Stomach (tissue), 9 donors: ENCODE measurements around the gene FBN2. TPM values are rescaled to one million over a fixed set of nuclear protein-coding genes. Genes with fewer than 3 reads are reported as not detected.

Experiments used
- DNase-seq, 2 donors: peaks; one replicate each; pipeline versions ENCODE4 v3.0.0 to v3.0.0-alpha.2; 2013 to 2019
- H3K27ac ChIP-seq, 5 donors: fragments of 200-600 bp in 4 of 5; sonication (generic) in 4 of 5; one replicate each; pipeline ENCODE4 v1.5.1; 2013 to 2019; ENCODE audit warnings: mild to moderate bottlenecking in 1 of 5, moderate library complexity in 1 of 5
- H3K27me3 ChIP-seq, 3 donors: fragments of 200-600 bp; sonication (generic); one replicate each; pipeline ENCODE4 v1.5.1; 2017 to 2019; ENCODE audit warnings: mixed run types in 1 of 3
- H3K36me3 ChIP-seq, 4 donors: fragments of 200-600 bp; sonication (generic); 1 replicate in 3 of 4; 2 replicates in 1 of 4; pipeline ENCODE4 v1.5.1; 2016 to 2019
- H3K4me1 ChIP-seq, 4 donors: fragments of 200-600 bp; sonication (generic); one replicate each; pipeline ENCODE4 v1.5.1; 2016 to 2019
- H3K4me3 ChIP-seq, 4 donors: fragments of 200-600 bp; sonication (generic) in 3 of 4; one replicate each; pipeline ENCODE4 v1.5.1; 2016 to 2019; ENCODE audit warnings: mild to moderate bottlenecking in 1 of 4
- H3K9me3 ChIP-seq, 4 donors: fragments of 200-600 bp; sonication (generic); one replicate each; pipeline ENCODE4 v1.5.1; 2016 to 2019
- CTCF ChIP-seq, 7 experiments: fragments of 450-650 bp in 4 of 7; fragments of 200-600 bp in 3 of 7; sonication (generic) in 3 of 7; IDR thresholded peaks; one replicate each; pipeline ENCODE4 v1.5.1; 2016 to 2019; ENCODE audit warnings: antibody characterized with exemption in 7 of 7, control low read depth in 2 of 7, mild to moderate bottlenecking in 1 of 7
- EP300 ChIP-seq: sonication (generic); formaldehyde crosslinking; IDR thresholded peaks from one replicate; pipeline ENCODE4 v1.6.1; 2017; ENCODE audit warnings: antibody characterized with exemption
- POLR2A ChIP-seq, 4 donors: fragments of 450-650 bp; IDR thresholded peaks; one replicate each; pipeline ENCODE4 v1.6.1; 2016; ENCODE audit warnings: antibody characterized with exemption in 4 of 4, control low read depth in 2 of 4, mild to moderate bottlenecking in 1 of 4, moderate library complexity in 1 of 4
- POLR2AphosphoS5 ChIP-seq, 3 donors: sonication (generic); formaldehyde crosslinking; IDR thresholded peaks; one replicate each; pipeline ENCODE4 v1.6.1; 2016; ENCODE audit warnings: antibody characterized with exemption in 3 of 3
- WGBS, 5 donors: extraction: QIAGEN DNeasy Blood & Tissue Kit in 3 of 5; methylation state at CpG; one replicate each; pipeline versions ENCODE4 v1.1.5 to v1.1.7; 2013 to 2018; 5-methylcytosine and 5-hydroxymethylcytosine counted together
- intact Hi-C: fragments of 100-400 bp; cut with DNase I; formaldehyde crosslinking; loops from one replicate; pipeline ENCODE4 v1.15.1; 2023; ENCODE audit warnings: low total_unique reads
- polyA plus RNA-seq, 3 donors: library from polyadenylated mRNA; stranded (reverse); fragments of 200-250 nt; gene quantifications; one replicate each; pipeline ENCODE4 v1.2.3, GENCODE V29; 2013
- total RNA-seq, 5 donors: library from RNA; depleted of rRNA; stranded (reverse); fragments of >200 nt; gene quantifications; one replicate each; pipeline versions ENCODE4 v1.1.0 to v1.2.3, GENCODE V29; 2014 to 2016
- donor health status: healthy with polysubstance abuse.
- donor health status: Bipolar disorder and iron deficiency.
- donor health status: healthy.

The FBN2 gene
- total and polyA plus RNA-seq, 8 donors: under 0.01 to 42.8 (median 1.9) TPM

GRCh38 chr5:128262911-128263310 lies 275.1 kb downstream of the FBN2 start:
- 76 to 87% (median 82%) methylated on average over 6 of the region's 6 CpGs for WGBS, 5 donors
- TF ChIP-seq POLR2AphosphoS5 (IDR thresholded peaks at IDR 0.05) (no peak), POLR2A (IDR thresholded peaks at IDR 0.05) (no peak), CTCF (IDR thresholded peaks at IDR 0.05) (no peak), EP300 (no peak)
- Histone ChIP-seq H3K27ac (no peak overlapping the region), H3K36me3 (no peaks in the 10 kb centered on the region), H3K4me1 (no peaks in the 10 kb centered on the region), H3K4me3 (no peak overlapping the region), H3K9me3 (no peaks in the 10 kb centered on the region), H3K27me3 (no peaks in the 10 kb centered on the region)
- DNase-seq: no peak
- intact Hi-C loops: no loop called here

- H3K4me3 ChIP-seq: no peak overlapping the region
- no peak overlapping the region for H3K27ac ChIP-seq
- intact Hi-C loops: no loop called here
- H3K4me1 ChIP-seq: peaks cover 0 to 11% (median 5%) of the 10 kb centered on the region in 4 donors
- no peaks in the 10 kb centered on the region for H3K36me3 ChIP-seq
- no peaks in the 10 kb centered on the region for H3K27me3 ChIP-seq
- whole genome bisulfite sequencing, 5 donors: 84 to 91% (median 86%) methylated on average over 11 of the region's 11 CpGs
- TF ChIP-seq POLR2AphosphoS5 (IDR thresholded peaks at IDR 0.05) (no peak), EP300 (no peak), POLR2A (IDR thresholded peaks at IDR 0.05) (no peak), CTCF (IDR thresholded peaks at IDR 0.05) (no peak)
- peak in 1 of 2 donors; percentile 26 for DNase-seq
- H3K9me3 ChIP-seq: no peaks in the 10 kb centered on the region
These were observed 278.4 kb downstream of the FBN2 start for GRCh38 chr5:128259607-128260021.

- TF ChIP-seq POLR2A (IDR thresholded peaks at IDR 0.05): no peak
- no peak for TF ChIP-seq CTCF (IDR thresholded peaks at IDR 0.05)
- TF ChIP-seq POLR2AphosphoS5 (IDR thresholded peaks at IDR 0.05): no peak
- TF ChIP-seq EP300: no peak
- Histone ChIP-seq H3K4me3 (no peak overlapping the region), H3K27me3 (no peaks in the 10 kb centered on the region), H3K27ac (no peak overlapping the region), H3K4me1 (peaks cover 0 to 11% (median 5%) of the 10 kb centered on the region in 4 donors), H3K36me3 (no peaks in the 10 kb centered on the region), H3K9me3 (no peaks in the 10 kb centered on the region)
- WGBS, 5 donors: 81 to 99% (median 88%) methylated on average over 6 of the region's 6 CpGs
- intact Hi-C loops: no loop called here
- DNase-seq: no peak
These were observed 279.7 kb downstream of the FBN2 start for GRCh38 chr5:128258372-128258771.

GRCh38 chr5:128257076-128257475 lies 281.0 kb downstream of the FBN2 start:
- Histone ChIP-seq H3K9me3 (no peaks in the 10 kb centered on the region), H3K27me3 (no peaks in the 10 kb centered on the region), H3K27ac (no peak overlapping the region), H3K36me3 (no peaks in the 10 kb centered on the region), H3K4me1 (peaks cover 0 to 11% (median 5%) of the 10 kb centered on the region in 4 donors), H3K4me3 (no peak overlapping the region)
- intact Hi-C loops: no loop called here
- no peak for TF ChIP-seq EP300
- TF ChIP-seq POLR2AphosphoS5 (IDR thresholded peaks at IDR 0.05): no peak
- no peak for TF ChIP-seq CTCF (IDR thresholded peaks at IDR 0.05)
- TF ChIP-seq POLR2A (IDR thresholded peaks at IDR 0.05): no peak
- DNase-seq: no peak
- WGBS, 5 donors: 19 to 38% (median 20%) methylated on average over 2 of the region's 2 CpGs
